Tibial artery (tissue), 4 donors: Measurements from ENCODE around the gene GABPB2.

Source experiments
- DNase-seq, 2 donors: peaks; one replicate each; pipeline ENCODE4 v3.0.0-alpha.2; 2019
- H3K27ac ChIP-seq, 2 donors: fragments of 200-600 bp; sonication (generic) in 1 of 2; 1 replicate in 1 of 2; 2 replicates in 1 of 2; pipeline ENCODE4 v1.5.1; 2018 to 2019; ENCODE audit warnings: mild to moderate bottlenecking in 1 of 2
- H3K27me3 ChIP-seq, 2 donors: fragments of 200-600 bp; sonication (generic) in 1 of 2; one replicate each; pipeline versions ENCODE4 v1.5.1 to v1.6.0; 2016 to 2019
- H3K36me3 ChIP-seq, 3 donors: fragments of 200-600 bp; sonication (generic) in 2 of 3; one replicate each; pipeline ENCODE4 v1.5.1; 2016 to 2019; ENCODE audit warnings: mild to moderate bottlenecking in 2 of 3
- H3K4me1 ChIP-seq, 4 donors: fragments of 200-600 bp; sonication (generic) in 2 of 4; 1 replicate in 3 of 4; 2 replicates in 1 of 4; pipeline ENCODE4 v1.5.1; 2016 to 2019
- H3K4me3 ChIP-seq, 2 donors: fragments of 200-600 bp; sonication (generic) in 1 of 2; 1 replicate in 1 of 2; 2 replicates in 1 of 2; pipeline ENCODE4 v1.5.1; 2018 to 2019; ENCODE audit warnings: mild to moderate bottlenecking in 2 of 2
- H3K9me3 ChIP-seq, 3 donors: fragments of 200-600 bp; sonication (generic) in 1 of 3; one replicate each; pipeline ENCODE4 v1.5.1; 2016 to 2019
- CTCF ChIP-seq, 2 experiments: fragments of 200-600 bp in 1 of 2; fragments of 450-650 bp in 1 of 2; IDR thresholded peaks; one replicate each; pipeline ENCODE4 v1.5.1; 2017 to 2019; ENCODE audit warnings: antibody characterized with exemption in 2 of 2, mild to moderate bottlenecking in 1 of 2, moderate library complexity in 1 of 2
- intact Hi-C: fragments of 100-400 bp; cut with DNase I; formaldehyde crosslinking; loops from one replicate; pipeline ENCODE4 v1.15.0; 2023; ENCODE audit warnings: low total_unique reads

GABPB2 gene

GRCh38 chr1:151158326-151158725 is 87.8 kb downstream of the GABPB2 start:
- Histone ChIP-seq H3K27me3 (no peaks in the 10 kb centered on the region), H3K27ac (no peak overlapping the region), H3K36me3 (peaks cover 13 to 63% (median 50%) of the 10 kb centered on the region in 3 donors), H3K9me3 (no peaks in the 10 kb centered on the region), H3K4me3 (no peak overlapping the region), H3K4me1 (peaks cover 0 to 12% (median under 1%) of the 10 kb centered on the region in 4 donors)
- intact Hi-C loops = loop anchor here (5.0 to 10.0 kb wide), 2 partner anchors 56 to 134 kb away; no protein-coding TSS in a partner anchor
- DNase-seq = no peak
- TF ChIP-seq CTCF (IDR thresholded peaks at IDR 0.05) = no peak

DNA sequence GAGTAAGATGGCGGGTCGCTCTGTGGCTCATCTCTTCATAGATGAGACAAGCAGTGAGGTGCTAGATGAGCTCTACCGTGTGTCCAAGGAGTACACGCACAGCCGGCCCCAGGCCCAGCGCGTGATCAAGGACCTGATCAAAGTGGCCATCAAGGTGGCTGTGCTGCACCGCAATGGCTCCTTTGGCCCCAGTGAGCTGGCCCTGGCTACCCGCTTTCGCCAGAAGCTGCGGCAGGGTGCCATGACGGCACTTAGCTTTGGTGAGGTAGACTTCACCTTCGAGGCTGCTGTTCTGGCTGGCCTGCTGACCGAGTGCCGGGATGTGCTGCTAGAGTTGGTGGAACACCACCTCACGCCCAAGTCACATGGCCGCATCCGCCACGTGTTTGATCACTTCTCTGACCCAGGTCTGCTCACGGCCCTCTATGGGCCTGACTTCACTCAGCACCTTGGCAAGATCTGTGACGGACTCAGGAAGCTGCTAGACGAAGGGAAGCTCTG is 88.2 kb downstream of the GABPB2 start:
- H3K27me3 ChIP-seq = no peaks in the 10 kb centered on the region
- H3K4me1 ChIP-seq = peaks cover 0 to 17% (median 3%) of the 10 kb centered on the region in 4 donors
- TF ChIP-seq CTCF (IDR thresholded peaks at IDR 0.05) = no peak
- H3K9me3 ChIP-seq = no peaks in the 10 kb centered on the region
- peaks cover 13 to 63% (median 50%) of the 10 kb centered on the region in 3 donors for H3K36me3 ChIP-seq
- DNase-seq = no peak
- no peak overlapping the region for H3K27ac ChIP-seq
- intact Hi-C loops = loop anchor here (5.0 to 10.0 kb wide), 2 partner anchors 56 to 134 kb away; no protein-coding TSS in a partner anchor
- H3K4me3 ChIP-seq = no peak overlapping the region

- intact Hi-C loops = loop anchor here (5.0 to 10.0 kb wide), 2 partner anchors 57 to 135 kb away; no protein-coding TSS in a partner anchor
- no peaks in the 10 kb centered on the region for H3K27me3 ChIP-seq
- peaks cover 13 to 58% (median 50%) of the 10 kb centered on the region in 3 donors for H3K36me3 ChIP-seq
- no peak overlapping the region for H3K27ac ChIP-seq
- no peak for DNase-seq
- no peak overlapping the region for H3K4me3 ChIP-seq
- TF ChIP-seq CTCF (IDR thresholded peaks at IDR 0.05) = no peak
- H3K9me3 ChIP-seq = no peaks in the 10 kb centered on the region
- peaks cover 0 to 23% (median 7%) of the 10 kb centered on the region in 4 donors for H3K4me1 ChIP-seq
Measured at GRCh38 chr1:151159373-151159772, 88.8 kb downstream of the GABPB2 start.

- H3K27me3 ChIP-seq = no peaks in the 10 kb centered on the region
- intact Hi-C loops = no loop called here
- H3K4me3 ChIP-seq = peak overlapping the region; percentile 67 to 76
- peaks cover 11 to 53% (median 36%) of the 10 kb centered on the region in 3 donors for H3K36me3 ChIP-seq
- TF ChIP-seq CTCF (IDR thresholded peaks at IDR 0.05) = peak in 1 of 2 experiments; percentile 1
- no peaks in the 10 kb centered on the region for H3K9me3 ChIP-seq
- DNase-seq = peak in 1 of 2 donors; percentile 83
- peak overlapping the region; percentile 92 to 96 for H3K27ac ChIP-seq
- H3K4me1 ChIP-seq = peaks cover 0 to 40% (median 17%) of the 10 kb centered on the region in 4 donors
Measured at GRCh38 chr1:151164732-151165280, 94.2 kb downstream of the GABPB2 start.

DNA sequence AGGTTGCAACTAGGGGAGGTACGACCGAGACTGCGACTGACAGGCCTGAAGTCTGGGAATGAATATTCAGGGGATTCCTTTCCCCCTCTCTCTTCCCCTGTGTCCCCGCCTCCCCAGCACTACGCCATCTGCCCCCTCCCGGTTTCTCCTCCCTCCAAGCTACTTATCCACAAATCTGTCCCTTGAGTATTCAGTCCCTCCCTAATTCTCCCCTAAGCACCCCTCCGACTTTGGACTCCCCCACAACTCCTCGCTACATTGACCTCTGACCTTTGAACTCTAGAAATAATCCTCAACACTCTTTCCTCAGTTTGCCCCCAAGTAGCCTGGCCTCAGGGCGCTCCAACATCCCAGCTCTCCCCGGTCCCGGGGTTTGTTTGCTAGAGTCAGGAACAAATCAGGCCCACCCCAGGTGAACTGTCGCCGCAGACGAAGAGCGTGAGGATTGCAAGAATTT is 94.7 kb downstream of the GABPB2 start:
- peak in 1 of 2 donors; percentile 78 for DNase-seq
- H3K4me3 ChIP-seq = peak overlapping the region; percentile 67 to 76
- no peak for TF ChIP-seq CTCF (IDR thresholded peaks at IDR 0.05)
- no peaks in the 10 kb centered on the region for H3K27me3 ChIP-seq
- no peaks in the 10 kb centered on the region for H3K9me3 ChIP-seq
- H3K4me1 ChIP-seq = peaks cover 0 to 39% (median 17%) of the 10 kb centered on the region in 4 donors
- intact Hi-C loops = no loop called here
- H3K36me3 ChIP-seq = peaks cover 14 to 53% (median 36%) of the 10 kb centered on the region in 3 donors
- peak overlapping the region; percentile 92 to 96 for H3K27ac ChIP-seq
